Skin epidermis (tissue), 12 donors: ENCODE results near the gene USH1C.

Experiments used
- H3K27ac ChIP-seq, 21 experiments: fragments of 200-600 bp; sonication (generic) in 11 of 21; one replicate each; pipeline ENCODE4 v1.5.0; 2020; ENCODE audit warnings: mild to moderate bottlenecking in 3 of 21, inconsistent platforms in 2 of 21, moderate library complexity in 2 of 21
- H3K4me3 ChIP-seq, 7 experiments: fragments of 200-600 bp; sonication (generic) in 2 of 7; one replicate each; pipeline ENCODE4 v1.5.0; 2020; ENCODE audit warnings: inconsistent platforms in 2 of 7, mild to moderate bottlenecking in 2 of 7, moderate library complexity in 1 of 7

Gene USH1C

DNA sequence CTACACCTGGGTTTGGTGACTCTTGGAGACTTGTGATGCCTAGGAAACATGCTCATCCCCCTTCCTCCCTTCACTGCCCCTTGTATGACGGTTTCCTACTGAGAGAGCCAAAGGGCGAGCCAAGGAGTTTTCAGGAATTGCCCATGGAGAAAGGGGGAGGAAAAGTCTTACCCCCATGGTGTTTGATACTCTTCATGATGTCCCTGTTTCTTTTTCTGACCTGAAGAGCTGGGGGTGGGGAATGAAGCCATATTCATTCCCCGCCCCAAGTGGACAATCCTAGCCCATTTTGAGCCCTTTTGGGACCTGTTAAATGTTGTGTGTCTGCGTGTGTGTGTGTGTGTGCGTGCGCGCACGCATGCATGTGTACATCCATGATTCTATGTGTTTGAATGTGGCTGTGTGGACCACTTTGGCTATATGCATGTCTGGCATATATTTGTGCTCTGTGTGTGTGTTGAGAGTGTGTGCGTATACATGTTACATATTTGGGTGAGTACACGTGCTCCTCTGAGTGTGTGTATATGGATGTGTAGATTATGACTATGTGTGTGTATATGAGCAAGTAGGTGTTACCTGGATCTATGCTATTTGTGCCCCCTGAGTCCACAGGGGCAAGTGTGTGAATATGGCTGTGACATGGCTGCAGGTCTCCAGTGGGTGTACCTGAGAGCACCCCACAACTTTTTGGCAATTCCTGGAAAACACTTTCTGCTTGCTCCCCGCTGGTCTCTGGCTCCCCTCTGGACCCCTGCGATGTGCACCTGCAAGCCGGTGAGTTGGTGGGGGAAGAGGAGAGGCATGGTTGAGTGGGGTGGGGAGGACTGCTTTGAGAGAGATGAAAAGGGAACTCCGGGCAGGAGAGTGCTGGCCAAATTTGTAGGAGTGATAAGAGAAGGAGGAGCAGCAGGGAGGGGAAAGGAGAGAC lies 27.5 kb upstream of the USH1C start:
- Histone ChIP-seq H3K27ac (no peak overlapping the region), H3K4me3 (no peak overlapping the region)

DNA sequence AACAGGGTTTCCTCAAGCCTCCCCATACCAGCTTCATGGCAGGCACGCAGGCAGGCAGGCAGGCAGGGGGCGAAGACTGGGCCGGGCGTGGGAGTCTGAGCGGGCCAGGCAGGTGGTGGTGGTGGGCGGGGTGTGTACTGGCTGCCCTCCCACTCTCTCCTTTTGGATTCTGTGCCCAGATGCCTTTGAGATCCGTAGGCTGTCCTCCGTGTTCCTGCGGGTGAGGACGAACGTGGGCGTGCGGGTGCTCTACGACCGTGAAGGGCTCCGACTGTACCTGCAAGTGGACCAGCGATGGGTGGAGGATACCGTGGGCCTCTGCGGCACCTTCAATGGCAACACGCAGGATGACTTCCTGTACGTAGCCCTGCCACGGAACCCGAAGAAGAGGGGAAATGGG lies 25.8 kb upstream of the USH1C start:
- Histone ChIP-seq H3K27ac (no peak overlapping the region), H3K4me3 (no peak overlapping the region)

DNA sequence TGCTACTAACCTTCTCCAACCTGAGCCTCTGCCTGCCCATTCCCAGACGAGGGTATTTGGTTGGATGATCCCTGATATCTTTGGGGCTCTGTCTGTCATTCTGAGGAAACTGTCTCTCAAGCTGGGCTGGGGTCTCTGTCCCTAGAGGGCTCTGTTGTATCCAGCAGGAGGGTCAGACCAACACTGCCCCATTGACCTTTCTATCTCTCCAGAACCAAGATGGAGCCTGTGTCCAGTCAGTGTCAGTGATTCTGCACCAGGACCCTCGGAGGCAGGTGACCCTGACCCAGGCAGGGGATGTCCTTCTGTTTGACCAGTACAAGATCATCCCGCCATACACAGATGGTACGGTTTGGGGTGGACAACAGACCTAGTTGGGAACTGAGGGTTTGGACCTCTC lies 24.7 kb upstream of the USH1C start:
- Histone ChIP-seq H3K27ac (no peak overlapping the region), H3K4me3 (no peak overlapping the region)

DNA sequence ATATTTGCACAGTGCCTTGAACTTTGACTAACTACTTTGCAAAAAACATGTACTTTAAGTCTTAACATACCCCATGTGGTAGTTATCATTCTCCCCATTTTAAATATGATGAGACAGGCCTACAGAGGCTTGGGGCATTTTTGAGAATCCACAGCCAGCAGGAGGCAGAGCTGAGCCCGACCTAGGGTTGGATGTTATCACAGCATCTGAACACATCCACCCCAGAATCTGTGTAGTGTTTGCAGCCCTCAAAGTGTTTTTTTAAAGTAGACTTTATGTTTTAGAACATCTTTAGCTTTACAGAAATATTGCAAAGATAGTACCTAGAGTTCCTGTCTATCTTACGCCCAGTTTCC lies 20.4 kb upstream of the USH1C start:
- Histone ChIP-seq H3K27ac (no peak overlapping the region), H3K4me3 (no peak overlapping the region)

DNA sequence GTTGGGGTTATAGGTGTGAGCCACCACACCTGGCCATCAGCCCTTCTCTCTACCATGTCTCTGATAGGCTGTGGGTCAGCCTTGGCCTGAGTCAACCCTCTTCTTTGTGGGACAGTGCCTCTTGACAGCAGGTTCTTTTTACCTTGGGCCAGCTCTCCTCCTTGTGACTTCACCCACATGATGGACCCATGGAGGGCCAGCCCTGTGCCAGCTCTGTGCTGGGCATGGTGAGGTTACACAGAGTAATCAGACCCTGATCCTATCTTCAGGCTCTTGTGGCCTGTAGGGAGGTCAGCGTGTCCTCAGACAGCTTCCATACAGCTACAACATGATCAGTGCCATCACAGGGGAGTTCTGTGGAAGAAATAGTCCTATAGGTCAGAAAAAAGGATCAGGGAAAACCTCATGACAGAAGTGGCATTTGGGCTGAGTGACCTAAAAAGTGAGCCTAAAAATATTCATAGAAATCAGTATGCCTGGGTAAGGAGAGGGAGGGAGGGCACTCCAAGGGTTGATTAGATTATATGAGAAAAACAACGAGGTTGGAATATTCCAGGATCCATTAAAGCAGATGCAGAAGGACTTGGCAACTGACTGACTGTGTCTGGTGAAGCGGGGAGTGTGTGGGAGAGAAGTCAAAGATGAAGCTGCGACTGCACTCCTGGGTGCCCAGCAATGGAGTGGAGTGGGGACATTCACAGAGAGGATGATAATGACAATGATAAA lies 19.9 kb upstream of the USH1C start:
- H3K27ac ChIP-seq = no peak overlapping the region
- H3K4me3 ChIP-seq = no peak overlapping the region

DNA sequence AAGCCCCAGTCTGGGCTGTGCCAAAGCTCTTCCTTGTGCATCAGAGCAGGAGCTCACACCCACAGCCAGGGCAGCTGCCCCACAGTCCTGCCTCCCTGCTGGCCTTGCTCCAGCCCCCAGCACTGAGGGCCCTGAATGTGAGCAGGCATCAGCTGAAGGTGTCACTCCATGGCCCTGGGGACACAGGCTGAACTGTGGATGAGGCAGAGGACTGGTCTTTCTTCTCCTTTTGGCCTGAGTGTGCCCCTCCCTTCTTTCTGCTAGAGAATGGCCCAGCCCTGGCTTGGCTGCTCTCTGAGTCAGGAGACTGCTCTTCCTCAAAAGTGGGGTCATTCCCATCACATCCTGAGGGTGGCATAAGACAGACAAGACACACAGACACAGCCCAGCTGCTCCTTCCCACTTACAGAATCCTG lies 19.0 kb upstream of the USH1C start:
- H3K27ac ChIP-seq = no peak overlapping the region
- H3K4me3 ChIP-seq = no peak overlapping the region

DNA sequence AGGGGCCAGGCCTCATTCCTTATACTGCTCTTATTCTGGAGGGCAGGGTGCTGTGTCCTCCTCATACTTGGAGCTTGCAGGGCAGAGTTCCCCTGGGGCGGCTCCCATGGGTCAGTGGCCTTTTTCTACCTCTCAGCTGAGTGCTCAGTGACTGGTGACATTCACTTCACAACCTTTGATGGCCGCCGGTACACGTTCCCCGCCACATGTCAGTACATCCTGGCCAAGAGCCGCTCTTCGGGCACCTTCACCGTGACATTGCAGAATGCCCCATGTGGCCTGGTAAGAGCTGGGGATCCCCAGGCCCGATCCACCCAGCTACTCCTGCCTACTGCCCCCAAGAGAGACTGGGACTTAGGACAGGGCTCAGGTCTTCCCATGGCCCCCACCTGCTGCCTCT lies 17.3 kb upstream of the USH1C start:
- no peak overlapping the region for H3K4me3 ChIP-seq
- no peak overlapping the region for H3K27ac ChIP-seq

DNA sequence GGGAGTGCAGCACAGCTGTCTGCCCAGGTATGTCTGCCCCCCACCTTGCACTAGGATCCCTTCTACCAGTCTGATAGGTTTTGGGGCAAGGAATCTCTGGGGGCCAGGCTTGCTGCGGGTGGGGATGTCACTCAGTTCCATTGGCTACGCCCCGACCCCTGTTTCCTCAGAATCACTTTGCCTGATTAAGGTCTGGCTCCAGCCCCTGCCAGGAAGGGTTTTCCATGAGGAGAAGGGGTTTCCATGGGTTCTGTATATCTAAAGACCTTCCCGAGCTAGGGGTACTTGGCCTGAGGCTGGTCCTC lies 16.8 kb upstream of the USH1C start:
- no peak overlapping the region for H3K27ac ChIP-seq
- no peak overlapping the region for H3K4me3 ChIP-seq

DNA sequence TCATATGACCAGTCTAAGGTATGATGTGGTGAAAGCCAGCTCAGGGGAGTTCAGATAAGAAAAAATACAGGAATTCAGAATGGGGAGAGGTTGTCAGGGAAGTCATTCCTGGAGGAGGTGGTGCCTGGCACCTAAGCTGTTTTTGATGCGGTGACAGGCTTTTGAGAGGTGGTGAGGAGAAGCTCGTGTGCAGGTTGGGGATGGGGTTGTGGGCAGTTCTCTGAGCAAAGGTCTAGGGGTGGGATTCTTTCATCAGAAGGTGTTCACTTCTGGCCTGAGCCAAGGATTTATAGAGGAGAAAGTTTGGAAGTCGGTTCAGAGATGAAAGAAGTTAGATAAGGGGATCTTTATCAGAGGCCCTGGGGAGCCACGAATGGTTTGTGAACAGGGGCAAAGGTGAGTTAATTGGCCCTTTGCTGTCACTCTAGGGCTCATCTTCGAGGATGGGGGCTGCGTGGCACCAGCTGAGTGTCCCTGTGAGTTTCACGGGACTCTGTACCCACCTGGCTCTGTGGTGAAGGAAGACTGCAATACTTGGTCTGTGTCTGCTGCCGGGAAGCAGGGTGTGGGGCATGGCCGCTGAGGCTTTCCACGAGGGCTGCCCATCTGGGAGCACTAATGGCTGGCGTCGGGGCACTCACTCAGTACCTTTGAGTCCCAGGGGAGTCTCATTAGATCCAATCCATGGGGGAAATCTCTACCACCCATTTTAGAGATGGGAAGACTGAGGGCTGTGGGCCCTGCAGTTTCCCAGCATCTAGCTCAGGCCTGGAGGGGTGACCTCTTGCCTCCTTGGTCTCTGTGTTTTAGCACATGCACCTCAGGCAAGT lies 16.3 kb upstream of the USH1C start:
- H3K27ac ChIP-seq = no peak overlapping the region

DNA sequence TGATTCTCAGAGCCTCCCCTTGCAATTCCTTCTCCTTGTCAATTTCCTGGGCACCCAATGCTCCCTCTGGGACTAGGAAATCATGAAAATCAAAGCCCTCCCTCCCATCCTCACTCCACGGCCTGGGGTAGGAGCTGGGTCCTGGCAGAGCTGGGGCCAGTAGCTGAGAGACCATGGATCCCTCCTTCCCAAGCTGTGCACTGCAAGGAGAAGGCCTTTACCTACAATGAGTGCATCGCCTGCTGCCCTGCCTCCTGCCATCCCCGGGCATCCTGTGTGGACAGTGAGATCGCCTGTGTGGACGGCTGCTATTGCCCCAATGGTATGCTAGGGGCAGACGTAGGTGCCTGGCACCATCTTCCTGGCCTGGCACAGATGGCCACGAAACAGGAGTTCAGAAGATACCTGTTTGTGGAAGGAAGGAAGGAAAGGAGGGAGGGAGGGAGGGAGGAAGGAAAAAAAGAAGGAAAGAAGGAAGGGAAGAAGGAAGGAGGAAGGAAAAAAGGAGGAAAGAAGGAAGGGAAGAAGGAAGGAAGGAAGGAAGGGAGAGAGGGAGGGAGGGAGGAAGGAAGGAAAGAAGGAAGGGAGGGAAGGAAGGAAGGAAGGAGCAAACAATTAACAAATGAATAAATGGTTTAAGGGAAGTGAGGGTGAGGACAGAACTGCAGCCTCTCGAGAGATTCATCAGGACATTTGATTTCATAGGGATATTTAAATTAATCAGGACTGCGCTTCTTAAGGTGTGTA lies 15.3 kb upstream of the USH1C start:
- H3K4me3 ChIP-seq = no peak overlapping the region
- no peak overlapping the region for H3K27ac ChIP-seq

More for the DNA sequence above, 16.3 kb upstream of the USH1C start:
- no peak overlapping the region for H3K4me3 ChIP-seq

DNA sequence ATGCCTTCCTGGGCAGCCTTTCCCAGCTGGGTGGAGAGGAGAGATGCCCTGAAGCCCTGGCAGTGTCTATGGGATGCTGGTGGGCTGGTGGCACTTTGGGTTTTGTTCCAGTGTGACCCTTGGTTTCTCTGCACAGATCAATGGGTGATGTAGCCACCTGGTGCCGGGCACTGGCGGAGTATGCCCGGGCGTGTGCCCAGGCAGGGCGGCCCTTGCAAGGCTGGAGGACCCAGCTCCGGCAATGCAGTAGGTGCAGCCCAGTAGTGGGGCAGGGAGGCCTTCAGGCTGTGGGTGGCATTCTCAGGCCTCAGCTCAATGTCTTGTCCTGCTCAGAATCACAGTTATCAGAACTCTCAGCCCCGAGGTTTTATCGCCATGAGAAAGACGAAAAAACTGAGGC lies 14.7 kb upstream of the USH1C start:
- H3K27ac ChIP-seq = no peak overlapping the region

DNA sequence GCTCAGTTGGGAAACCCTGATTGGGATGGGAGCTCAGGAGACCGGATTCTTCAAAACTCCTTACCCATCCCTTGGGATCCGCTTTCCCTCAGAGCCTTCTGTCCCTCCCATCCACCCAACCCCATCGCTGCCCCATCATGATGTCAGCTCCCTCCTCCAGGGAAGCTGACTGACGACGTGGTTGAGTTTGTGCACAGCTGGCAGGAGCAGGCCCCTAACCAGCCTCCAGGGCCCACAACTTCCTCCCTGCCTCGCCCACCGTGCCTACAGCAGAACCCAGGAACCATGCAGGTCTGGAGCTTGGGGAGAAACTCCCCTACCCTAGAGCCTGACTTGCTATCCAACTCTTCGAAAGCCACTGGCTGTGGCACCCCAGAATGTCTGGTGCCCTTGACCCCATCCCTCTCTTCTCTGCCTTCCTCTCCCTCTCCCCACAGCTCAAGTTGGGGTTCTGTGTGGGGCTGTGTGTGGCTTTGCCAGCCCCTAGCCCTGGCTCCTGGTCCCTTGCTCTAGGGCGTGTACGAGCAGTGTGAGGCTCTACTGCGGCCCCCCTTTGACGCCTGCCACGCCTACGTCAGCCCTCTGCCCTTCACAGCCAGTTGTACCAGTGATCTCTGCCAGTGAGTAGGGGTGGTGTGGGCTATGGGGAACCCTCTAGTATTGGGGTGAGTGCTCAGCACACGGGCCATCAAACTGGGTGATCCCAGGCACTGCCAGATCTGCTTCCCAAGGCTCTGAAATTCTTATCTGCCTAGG lies 14.0 kb upstream of the USH1C start:
- no peak overlapping the region for H3K4me3 ChIP-seq
- H3K27ac ChIP-seq = no peak overlapping the region

More for the DNA sequence above, 14.7 kb upstream of the USH1C start:
- no peak overlapping the region for H3K4me3 ChIP-seq

DNA sequence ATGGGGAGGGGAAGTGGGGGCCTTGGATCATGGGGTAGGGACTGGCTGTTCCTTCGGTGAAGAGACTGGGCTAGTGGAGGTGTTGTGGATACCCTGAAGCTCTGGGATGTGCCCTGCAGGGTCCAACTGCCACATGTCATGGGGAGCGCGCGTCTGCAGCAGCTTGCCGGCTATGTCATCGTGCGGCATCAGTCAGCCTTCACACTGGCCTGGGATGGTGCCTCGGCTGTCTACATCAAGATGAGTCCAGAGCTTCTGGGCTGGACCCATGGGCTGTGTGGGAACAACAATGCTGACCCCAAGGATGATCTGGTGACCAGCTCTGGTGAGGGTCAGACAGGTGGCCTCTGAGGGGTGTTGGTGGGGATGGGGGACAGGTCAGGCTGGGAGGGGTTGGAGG lies 12.8 kb upstream of the USH1C start:
- no peak overlapping the region for H3K4me3 ChIP-seq
- no peak overlapping the region for H3K27ac ChIP-seq

DNA sequence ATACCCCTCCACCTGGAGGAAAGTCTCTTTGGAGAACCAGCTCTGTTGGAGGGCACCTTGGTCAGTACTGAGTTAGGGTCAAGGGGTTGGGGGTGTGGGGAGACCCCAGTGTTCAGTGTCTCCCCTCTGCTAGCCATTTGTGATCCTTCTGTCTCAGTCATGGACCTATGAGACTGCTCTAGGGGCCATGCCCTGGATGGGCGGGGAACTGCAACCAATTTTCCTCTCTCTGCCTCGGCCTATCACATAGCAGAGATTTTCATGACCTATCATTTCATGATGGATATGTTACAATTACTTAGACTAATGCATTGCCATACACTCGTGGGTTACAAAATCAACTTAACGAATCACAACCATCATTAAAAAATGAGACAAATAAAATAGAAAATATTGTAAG lies 10.3 kb upstream of the USH1C start:
- Histone ChIP-seq H3K4me3 (no peak overlapping the region), H3K27ac (no peak overlapping the region)

DNA sequence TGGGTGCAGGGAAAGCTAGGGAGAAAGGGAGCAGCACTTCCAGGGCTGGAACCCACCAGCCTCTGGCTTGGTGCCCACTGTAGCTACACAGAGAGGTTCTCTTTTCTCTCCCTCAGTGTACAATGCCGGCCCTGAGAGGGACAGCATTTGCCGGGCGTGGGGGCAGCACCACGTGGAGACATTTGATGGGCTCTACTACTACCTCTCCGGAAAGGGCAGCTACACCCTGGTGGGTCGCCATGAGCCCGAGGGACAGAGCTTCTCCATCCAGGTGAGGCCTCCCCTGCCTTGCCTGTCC lies 9.0 kb upstream of the USH1C start:
- no peak overlapping the region for H3K27ac ChIP-seq
- no peak overlapping the region for H3K4me3 ChIP-seq

DNA sequence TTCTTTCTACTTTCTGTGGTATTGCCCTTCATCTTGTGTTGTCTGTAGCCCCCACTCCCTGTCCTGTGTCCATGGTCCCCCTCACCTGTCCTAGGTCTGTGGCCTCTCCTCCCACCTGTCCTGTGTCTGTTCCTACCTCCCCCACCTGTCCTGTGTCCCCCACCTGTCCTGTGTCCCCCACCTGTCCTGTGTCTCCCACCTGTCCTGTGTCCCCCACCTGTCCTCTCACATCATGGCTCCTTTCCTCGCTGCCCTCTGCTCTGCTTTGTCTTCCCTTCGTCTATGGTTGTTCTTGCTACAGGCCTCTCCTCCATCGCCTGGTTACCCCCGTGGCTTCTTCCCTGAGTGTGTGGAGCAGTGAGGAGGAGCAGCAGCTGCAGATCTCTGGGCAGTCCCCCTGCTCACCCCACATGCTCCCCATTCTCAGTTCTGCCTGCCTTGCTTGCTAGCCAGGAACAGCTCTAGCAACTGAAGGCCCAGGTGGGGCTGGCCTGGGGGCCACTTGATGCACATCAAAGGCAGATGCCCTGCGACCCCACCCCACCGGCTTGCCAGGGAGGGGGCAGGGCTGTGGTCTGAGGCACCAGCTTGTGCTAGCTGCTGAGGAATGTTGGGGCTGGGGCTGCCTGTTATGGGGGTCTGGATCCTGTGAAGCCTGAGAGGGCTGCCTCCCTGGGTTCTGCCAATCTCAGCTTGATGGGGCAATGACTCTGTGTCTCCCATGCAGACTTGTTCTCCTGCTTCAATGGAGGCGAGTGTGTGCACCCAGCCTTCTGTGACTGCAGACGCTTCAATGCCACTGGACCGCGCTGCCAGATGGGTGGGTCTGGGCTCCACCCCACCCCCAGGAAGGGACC lies 8.4 kb upstream of the USH1C start:
- no peak overlapping the region for H3K27ac ChIP-seq
- no peak overlapping the region for H3K4me3 ChIP-seq

DNA sequence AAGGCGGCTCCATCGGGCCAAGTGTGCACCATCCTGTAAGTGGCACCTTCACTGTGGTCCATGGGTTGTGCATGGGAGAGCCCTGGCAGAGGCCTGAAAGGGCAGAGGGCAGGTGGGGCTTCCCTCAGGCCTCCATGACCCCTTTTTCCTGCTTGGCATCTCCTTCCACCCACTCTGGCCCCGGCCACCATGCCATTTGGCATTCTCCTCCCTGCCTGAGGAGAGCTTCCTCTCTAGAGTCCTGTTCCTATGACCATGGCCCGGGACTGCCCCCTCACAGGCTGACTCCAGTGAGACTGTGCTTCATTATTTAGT lies 7.8 kb upstream of the USH1C start:
- Histone ChIP-seq H3K4me3 (no peak overlapping the region), H3K27ac (no peak overlapping the region)

DNA sequence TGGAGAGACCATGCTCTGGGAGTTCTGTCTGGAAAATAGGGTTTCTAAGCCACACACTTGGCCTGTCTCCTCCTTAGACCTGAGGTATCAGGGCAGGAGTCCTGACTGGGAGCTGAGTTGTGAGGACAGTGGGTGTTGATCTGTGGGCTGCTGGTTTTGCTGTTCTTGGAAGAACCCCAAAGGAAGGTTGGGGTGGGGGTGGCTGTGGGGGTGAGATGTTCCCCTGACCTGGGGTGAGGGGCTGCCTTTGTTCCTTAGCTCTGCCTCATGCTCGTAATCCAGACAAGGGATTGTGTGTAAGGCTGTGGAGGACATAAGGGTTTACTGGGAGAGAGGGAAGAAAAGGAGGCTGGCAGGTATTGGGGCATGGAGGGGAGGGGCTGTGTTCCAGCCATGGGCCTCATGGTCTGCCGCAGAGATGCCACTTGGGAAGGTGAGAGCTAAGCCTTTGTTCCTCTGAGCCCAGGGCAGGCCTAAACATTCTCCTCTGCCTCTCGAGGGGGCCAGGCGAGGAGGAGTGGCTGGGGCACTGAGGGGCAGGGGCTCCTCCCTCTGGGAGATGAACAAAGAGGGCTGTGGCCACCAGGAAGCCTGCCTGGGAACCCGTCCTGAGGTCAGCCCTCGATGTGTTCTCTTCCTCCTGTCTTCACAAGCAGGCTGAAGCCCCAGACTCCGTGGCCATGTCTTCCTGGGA lies 7.3 kb upstream of the USH1C start:
- Histone ChIP-seq H3K27ac (no peak overlapping the region), H3K4me3 (no peak overlapping the region)
